GM23248 (cell line): Measurements from ENCODE around the gene ZNF682. TPM values are rescaled to one million over a fixed set of nuclear protein-coding genes. Genes with fewer than 3 reads are reported as not detected.
A peak's percentile ranks its signal among the peaks of the same experiment; 100 is the strongest.
"Not testable (repeated sequence)": the region's sequence is repeated elsewhere in the genome, so short reads cannot be mapped to it uniquely, and the experiment has no call there.

ENCODE experiments used
- DNase-seq: peaks from one replicate; pipeline ENCODE4 v3.0.0-alpha.2; 2015
- H2AFZ ChIP-seq: fragments of 200-600 bp; sonication (generic); 2 replicates; pipeline ENCODE4 v1.6.1; 2016; ENCODE audit warnings: antibody characterized with exemption
- H3F3A ChIP-seq: fragments of 200-600 bp; sonication (generic); 2 replicates; pipeline ENCODE4 v1.6.1; 2016; ENCODE audit warnings: mild to moderate bottlenecking, antibody characterized with exemption, mixed run types; ENCODE audit not compliant: insufficient read depth
- H3K27ac ChIP-seq: fragments of 200-600 bp; sonication (generic); 2 replicates; pipeline ENCODE4 v1.5.1; 2016; ENCODE audit warnings: mild to moderate bottlenecking
- H3K27me3 ChIP-seq: fragments of 200-600 bp; sonication (generic); replicated peaks from 2 replicates; pipeline ENCODE4 v1.6.1; 2016; ENCODE audit warnings: mild to moderate bottlenecking; ENCODE audit not compliant: insufficient read depth
- H3K36me3 ChIP-seq: fragments of 200-600 bp; sonication (generic); 2 replicates; pipeline ENCODE4 v1.6.1; 2016; ENCODE audit warnings: low read depth, mild to moderate bottlenecking
- H3K4me1 ChIP-seq: fragments of 200-600 bp; sonication (generic); 2 replicates; pipeline ENCODE4 v1.6.1; 2016; ENCODE audit warnings: mild to moderate bottlenecking; ENCODE audit not compliant: insufficient read depth
- H3K4me2 ChIP-seq: fragments of 200-600 bp; sonication (generic); one replicate; pipeline ENCODE4 v1.6.1; 2016; ENCODE audit warnings: mild to moderate bottlenecking; ENCODE audit not compliant: unreplicated experiment
- H3K4me3 ChIP-seq: fragments of 200-600 bp; sonication (generic); 2 replicates; pipeline ENCODE4 v1.5.1; 2016; ENCODE audit warnings: mild to moderate bottlenecking
- H3K79me2 ChIP-seq: fragments of 200-600 bp; sonication (generic); 2 replicates; pipeline ENCODE4 v1.6.1; 2016; ENCODE audit warnings: mild to moderate bottlenecking; ENCODE audit not compliant: insufficient read depth
- H3K9ac ChIP-seq: fragments of 200-600 bp; sonication (generic); 2 replicates; pipeline ENCODE4 v1.6.1; 2016; ENCODE audit warnings: mild to moderate bottlenecking
- H3K9me2 ChIP-seq: fragments of 200-600 bp; sonication (generic); 2 replicates; pipeline ENCODE4 v1.6.1; 2016; ENCODE audit warnings: mixed run types, mild to moderate bottlenecking, moderate library complexity; ENCODE audit not compliant: insufficient read depth
- H3K9me3 ChIP-seq: fragments of 200-600 bp; sonication (generic); one replicate; pipeline ENCODE4 v1.6.1; 2017; ENCODE audit warnings: low read depth
- H4K20me1 ChIP-seq: fragments of 200-600 bp; sonication (generic); 2 replicates; pipeline ENCODE4 v1.6.0; 2016; ENCODE audit not compliant: insufficient read depth
- EZH2 ChIP-seq: fragments of 200-600 bp; sonication (generic); IDR thresholded peaks from 2 replicates; pipeline ENCODE4 v1.6.1; 2018; ENCODE audit warnings: antibody characterized with exemption, mild to moderate bottlenecking; ENCODE audit not compliant: insufficient read depth, poor library complexity, severe bottlenecking
- EZH2phosphoT487 ChIP-seq: fragments of 200-600 bp; sonication (generic); IDR thresholded peaks from 2 replicates; pipeline ENCODE4 v1.6.1; 2018; ENCODE audit warnings: antibody characterized with exemption, moderate library complexity, mild to moderate bottlenecking, low read depth; ENCODE audit not compliant: insufficient read depth
- WGBS, 2 experiments: methylation state at CpG; one replicate each; pipeline ENCODE4 v1.1.6; 2015 to 2017; ENCODE audit warnings: low lambda C conversion rate in 2 of 2, low coverage in 1 of 2; ENCODE audit errors: missing lambda C conversion rate in 2 of 2; 5-methylcytosine and 5-hydroxymethylcytosine counted together
- in situ Hi-C: fragments of 300-500 bp; cut with MboI; formaldehyde crosslinking; loops from 2 replicates; pipeline ENCODE4 v1.15.0; 2020
- polyA plus RNA-seq: library from polyadenylated mRNA; unstranded; fragments of >200 nt; fragmentation: Nextera tagmentation; extraction: Ambion mirVana; gene quantifications from 2 replicates; pipeline ENCODE4 v1.2.1, GENCODE V29; 2016
- total RNA-seq: library from RNA; depleted of rRNA; stranded (reverse); fragments of >200 nt; shearing (Covaris generic); gene quantifications from 2 replicates; pipeline ENCODE4 v1.2.3, GENCODE V29; 2014

ZNF682 gene
- total and polyA plus RNA-seq, 2 experiments from 2014 or later: 3.0 to 4.9 TPM

DNA sequence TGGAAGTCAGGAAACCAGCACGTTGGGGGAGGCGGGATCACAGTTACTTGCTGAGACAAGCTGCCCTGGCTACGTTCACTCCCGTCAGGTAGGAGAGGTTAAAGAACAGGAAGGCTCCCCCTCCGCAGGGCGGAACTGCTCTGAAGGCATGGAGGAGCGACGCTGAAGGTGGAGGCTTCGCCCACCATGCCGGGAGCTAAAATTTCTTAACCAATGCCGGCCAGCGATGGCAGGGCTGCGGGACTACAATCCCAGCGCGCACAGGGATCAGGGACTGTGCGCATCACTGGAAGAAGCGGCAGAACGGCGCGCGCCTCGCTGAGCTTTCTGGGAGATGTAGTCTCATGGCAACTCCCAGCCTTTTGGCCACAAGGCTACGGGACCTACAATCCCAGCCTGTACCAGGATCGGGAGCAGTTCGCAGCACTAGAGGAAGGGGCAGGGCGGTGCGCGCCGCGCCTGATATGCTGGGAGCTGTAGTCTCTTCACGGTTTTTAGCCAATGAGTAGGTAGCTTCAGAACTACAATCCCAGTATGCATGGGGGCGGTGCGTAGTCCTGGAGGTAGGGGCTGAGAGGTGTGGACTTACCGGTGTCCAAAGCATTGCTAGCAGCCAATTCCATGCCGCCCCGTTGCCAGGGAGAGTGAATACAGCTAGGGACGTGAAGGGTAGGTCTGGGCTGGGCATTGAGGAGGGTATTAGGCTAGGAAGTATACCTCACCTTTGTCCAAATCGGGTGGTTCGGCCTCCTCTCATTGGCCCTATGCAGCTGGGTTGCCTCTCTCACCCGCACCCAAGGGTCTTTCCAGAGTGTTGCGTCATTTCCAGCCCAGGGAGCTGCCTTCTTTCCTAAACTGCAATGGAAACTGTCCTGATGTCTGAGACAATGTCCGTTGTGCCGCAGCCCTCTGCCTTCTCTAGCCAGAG is 12.8 kb upstream of the ZNF682 start:
- in situ Hi-C loops: no loop called here
- Histone ChIP-seq H2AFZ (peak overlapping the region; percentile 96), H3K9ac (peak overlapping the region; percentile 79), H3K27me3 (no peaks in the 10 kb centered on the region), H3K4me2 (peak overlapping the region; percentile 96), H3K79me2 (no peaks in the 10 kb centered on the region), H3F3A (no peaks in the 10 kb centered on the region), H4K20me1 (no peaks in the 10 kb centered on the region), H3K9me3 (no peaks in the 10 kb centered on the region), H3K9me2 (no peaks in the 10 kb centered on the region), H3K4me3 (peak overlapping the region; percentile 89), H3K4me1 (0 out of 2 replicates have a peak, but pooled peaks cover 2% of the 10 kb centered on the region), H3K36me3 (no peaks in the 10 kb centered on the region), H3K27ac (peak overlapping the region; percentile 48)
- TF ChIP-seq EZH2phosphoT487 (no peak), EZH2 (no peak)
- peak; percentile 97 for DNase-seq
- WGBS, 2 experiments: 1% methylated on average over 42 to 43 of the region's 43 CpGs

DNA sequence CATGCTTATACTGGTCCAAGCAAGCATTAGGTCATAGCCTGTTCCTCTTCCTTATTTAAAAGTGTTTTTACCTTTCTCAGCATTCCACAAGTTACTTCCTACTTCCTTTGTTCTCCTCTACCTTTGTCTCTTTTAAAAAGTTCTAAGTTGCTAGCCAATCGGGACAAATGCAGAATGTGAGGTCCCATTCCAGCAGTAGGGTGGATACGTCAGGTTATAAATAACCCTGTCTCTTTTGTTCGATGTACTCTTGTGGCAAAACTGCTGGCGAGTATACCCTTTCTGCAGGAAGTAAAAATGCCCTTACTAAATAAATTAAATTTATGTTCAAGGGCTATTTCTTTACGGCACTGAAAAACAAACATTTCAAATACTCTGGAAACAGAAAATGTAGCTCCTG is 6.4 kb upstream of the ZNF682 start:
- H3K9me3 ChIP-seq, H3K4me1 ChIP-seq, DNase-seq, H3K9me2 ChIP-seq, H2AFZ ChIP-seq, H3F3A ChIP-seq, H3K4me3 ChIP-seq, H4K20me1 ChIP-seq, H3K79me2 ChIP-seq, H3K4me2 ChIP-seq, in situ Hi-C loops, H3K36me3 ChIP-seq, H3K27me3 ChIP-seq, H3K9ac ChIP-seq, H3K27ac ChIP-seq: not testable (repeated sequence)
- WGBS, 2 experiments: 51 to 69% methylated on average over 5 of the region's 5 CpGs

DNA sequence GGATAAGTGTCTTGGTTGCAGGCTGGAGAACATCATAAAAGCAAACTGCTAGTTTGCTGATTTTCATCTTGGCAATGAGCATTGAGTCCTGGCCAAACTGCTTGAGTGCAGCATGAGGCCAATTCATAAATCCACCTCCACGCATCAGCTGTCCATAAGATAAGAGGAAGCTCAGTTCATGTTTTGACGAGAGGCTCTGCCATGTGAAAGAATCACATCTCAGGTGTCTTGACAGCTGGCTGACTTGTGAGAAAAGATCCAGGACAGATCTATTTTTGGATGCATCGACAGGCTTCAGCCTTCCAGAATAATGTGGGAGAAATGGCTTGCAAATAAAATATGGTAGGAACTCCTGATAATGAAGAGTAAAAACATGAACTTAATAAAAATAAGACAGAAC is 5.4 kb upstream of the ZNF682 start:
- Histone ChIP-seq H3K79me2 (no peaks in the 10 kb centered on the region), H3K9me3 (no peaks in the 10 kb centered on the region), H3F3A (no peaks in the 10 kb centered on the region), H3K36me3 (no peaks in the 10 kb centered on the region), H3K4me1 (no peaks in the 10 kb centered on the region), H3K4me2 (no peak overlapping the region), H3K9me2 (no peaks in the 10 kb centered on the region), H3K4me3 (no peak overlapping the region), H2AFZ (no peak overlapping the region), H4K20me1 (no peaks in the 10 kb centered on the region), H3K27me3 (no peaks in the 10 kb centered on the region), H3K9ac (no peak overlapping the region), H3K27ac (no peak overlapping the region)
- in situ Hi-C loops: no loop called here
- DNase-seq: no peak
- no peak for TF ChIP-seq EZH2phosphoT487
- no peak for TF ChIP-seq EZH2
- WGBS, 2 experiments: 29 to 40% methylated on average over 3 of the region's 3 CpGs

GRCh38 chr19:20038358-20039202 is 725 bp downstream of the ZNF682 start:
- Histone ChIP-seq H3K9me3 (no peaks in the 10 kb centered on the region), H3K4me2 (peak overlapping the region; percentile 78), H2AFZ (peak overlapping the region; percentile 91), H3K9ac (peak overlapping the region; percentile 95), H3K4me3 (peak overlapping the region; percentile 91), H3K27me3 (no peaks in the 10 kb centered on the region), H3K27ac (peak overlapping the region; percentile 81), H3F3A (no peaks in the 10 kb centered on the region), H4K20me1 (no peaks in the 10 kb centered on the region), H3K36me3 (no peaks in the 10 kb centered on the region), H3K4me1 (0 out of 2 replicates have a peak, but pooled peaks cover 4% of the 10 kb centered on the region), H3K79me2 (peaks cover 24% of the 10 kb centered on the region), H3K9me2 (no peaks in the 10 kb centered on the region)
- no peak for TF ChIP-seq EZH2phosphoT487
- peak; percentile 63 for DNase-seq
- WGBS, 2 experiments: 2 to 4% methylated on average over 11 to 26 of the region's 26 CpGs
- in situ Hi-C loops: no loop called here
